ENCODE measurements around the gene TARBP1. TPM values are rescaled to one million over a fixed set of nuclear protein-coding genes. Genes with fewer than 3 reads are reported as not detected.

Gene TARBP1
- polyA plus RNA-seq, 2 of the 4 experiments (the other 2 are of a cell fraction), result 22.4 to 41.1 TPM

GRCh38 chr1:234386122-234386521 lies 92.9 kb downstream of the TARBP1 start:
- ChIA-PET POLR2A (no interaction called here), CTCF (interaction anchor here (1.4 kb wide), 1 partner anchor 12 kb away, joined by 3 read pairs; no protein-coding TSS in a partner anchor)
- FAIRE-seq (no peak), DNase-seq (ENCODE audit: low read depth in 1 of 2, low spot score in 1 of 2) (no peak), ATAC-seq (no peak)
- Histone ChIP-seq H3K27ac (no peak overlapping the region), H3K4me3 (no peak overlapping the region), H3K4me1 (no peaks in the 10 kb centered on the region), H3K9me3 (no peaks in the 10 kb centered on the region), H3K4me2 (no peak overlapping the region)
- TF ChIP-seq FOXS1 (CRISPR knock-in tag; IDR thresholded peaks at IDR 0.05) (no peak), RARB (CRISPR knock-in tag; IDR thresholded peaks at IDR 0.05) (no peak), PHF8 (IDR thresholded peaks at IDR 0.05; ENCODE audit: borderline replicate concordance, low read depth) (no peak), NFE2L2 (conservative IDR thresholded peaks at IDR 0.05; ENCODE audit: low read length) (no peak), BHLHE40 (IDR thresholded peaks at IDR 0.05; ENCODE audit: low read depth, low read length) (no peak), FOSB (CRISPR knock-in tag; IDR thresholded peaks at IDR 0.05) (no peak), MAX (IDR thresholded peaks at IDR 0.05) (no peak), MAZ (IDR thresholded peaks at IDR 0.05; ENCODE audit: borderline replicate concordance, low read depth, low read length) (no peak), CTCF (IDR thresholded peaks at IDR 0.05) (no peak), E2F6 (IDR thresholded peaks at IDR 0.05; ENCODE audit: borderline replicate concordance, low read depth) (no peak), EP300 (IDR thresholded peaks at IDR 0.05) (no peak), EHMT2 (IDR thresholded peaks at IDR 0.05; ENCODE audit: low read depth) (no peak), NPAS2 (CRISPR knock-in tag; IDR thresholded peaks at IDR 0.05; ENCODE audit: borderline replicate concordance) (no peak), FOSL2 (IDR thresholded peaks at IDR 0.05) (no peak), FOSL2 (CRISPR knock-in tag; IDR thresholded peaks at IDR 0.05) (no peak), ATOH8 (CRISPR knock-in tag; IDR thresholded peaks at IDR 0.05; ENCODE audit: low read depth) (no peak), HOXA7 (CRISPR knock-in tag; IDR thresholded peaks at IDR 0.05) (no peak), JUNB (IDR thresholded peaks at IDR 0.05) (no peak), RFX5 (IDR thresholded peaks at IDR 0.05) (no peak), BCL3 (IDR thresholded peaks at IDR 0.05) (no peak), PBX3 (IDR thresholded peaks at IDR 0.05) (no peak)
- 96% methylated on average over 6 of the region's 6 CpGs for WGBS (ENCODE audit: missing lambda C conversion rate)
